B cell (primary cell): ENCODE measurements around the gene PHF12. TPM values are rescaled to one million over a fixed set of nuclear protein-coding genes. Genes with fewer than 3 reads are reported as not detected.
A peak's percentile ranks its signal among the peaks of the same experiment; 100 is the strongest.

Experiments
- ATAC-seq: fragments of 200-7000 bp; cut with Tn5 transposase; one replicate; pipeline ENCODE4 v1.10.0; 2021; ENCODE audit warnings: low read depth, mild to moderate bottlenecking, moderate number of reproducible peaks, moderate library complexity
- CTCF ChIA-PET: fragments of 350-600 bp; sonication (Branson Sonifier 250); formaldehyde crosslinking; loops from one replicate; lab custom pipeline; 2021; ENCODE audit warnings: antibody characterized with exemption, inconsistent platforms; lab: Charles Lee
- POLR2A ChIA-PET: fragments of 350-600 bp; sonication (Branson Sonifier 250); formaldehyde crosslinking; loops from one replicate; lab custom pipeline; 2021; ENCODE audit warnings: antibody characterized with exemption; lab: Charles Lee
- DNase-seq: peaks from one replicate; pipeline ENCODE4 v3.0.0; 2013
- H2AFZ ChIP-seq: 2 replicates; pipeline ENCODE4 v1.6.1; 2012; ENCODE audit warnings: mild to moderate bottlenecking, low read depth, low read length; ENCODE audit not compliant: insufficient read depth, poor library complexity, severe bottlenecking
- H3K27ac ChIP-seq, 2 donors: 1 replicate in 1 of 2; 2 replicates in 1 of 2; pipeline ENCODE4 v1.5.1; 2012 to 2013; ENCODE audit warnings: low read length in 2 of 2, mild to moderate bottlenecking in 2 of 2, moderate library complexity in 1 of 2
- H3K27me3 ChIP-seq, 4 experiments: fragments of 200-600 bp in 1 of 4; sonication (generic) in 1 of 4; replicated peaks in 1 of 4; 1 replicate in 2 of 4; 2 replicates in 2 of 4; pipeline versions ENCODE4 v1.6.1 to v1.7.0; 2013 to 2016; ENCODE audit warnings: low read length in 3 of 4, mild to moderate bottlenecking in 2 of 4, mixed read lengths in 1 of 4, moderate library complexity in 1 of 4; ENCODE audit not compliant: insufficient read depth in 4 of 4, control insufficient read depth in 3 of 4; ENCODE audit errors: control extremely low read depth in 1 of 4
- H3K36me3 ChIP-seq, 2 experiments: replicated peaks in 1 of 2; 1 replicate in 1 of 2; 2 replicates in 1 of 2; pipeline versions ENCODE4 v1.6.1 to v1.7.1; 2013; ENCODE audit warnings: low read length in 1 of 2; ENCODE audit not compliant: insufficient read depth in 2 of 2, control insufficient read depth in 1 of 2; ENCODE audit errors: control extremely low read depth in 1 of 2, extremely low read depth in 1 of 2
- H3K4me1 ChIP-seq, 2 donors: fragments of 200-600 bp in 1 of 2; sonication (generic) in 1 of 2; 1 replicate in 1 of 2; 2 replicates in 1 of 2; pipeline versions ENCODE4 v1.5.1 to v1.6.1; 2013 to 2017; ENCODE audit warnings: low read length in 2 of 2; ENCODE audit not compliant: control insufficient read depth in 2 of 2, insufficient read depth in 2 of 2
- H3K4me2 ChIP-seq: replicated peaks from 2 replicates; pipeline ENCODE3; 2012; ENCODE audit warnings: mild to moderate bottlenecking, low read depth, low read length; ENCODE audit not compliant: poor library complexity, severe bottlenecking
- H3K4me3 ChIP-seq, 5 experiments: fragments of 200-600 bp in 1 of 5; sonication (generic) in 1 of 5; 1 replicate in 3 of 5; 2 replicates in 2 of 5; pipeline versions ENCODE4 v1.5.1 to v1.7.0; 2011 to 2016; ENCODE audit warnings: low read length in 4 of 5, mild to moderate bottlenecking in 4 of 5, low read depth in 2 of 5, control low read depth in 1 of 5, moderate library complexity in 1 of 5; ENCODE audit not compliant: insufficient read depth in 1 of 5; ENCODE audit errors: control extremely low read depth in 1 of 5, extremely low read depth in 1 of 5
- H3K79me2 ChIP-seq: fragments of 200-600 bp; sonication (generic); one replicate; pipeline ENCODE4 v1.6.0; 2016; ENCODE audit warnings: low read length; ENCODE audit not compliant: control insufficient read depth, insufficient read depth
- H3K9ac ChIP-seq: fragments of 200-600 bp; sonication (generic); 2 replicates; pipeline ENCODE4 v1.6.1; 2017; ENCODE audit warnings: mild to moderate bottlenecking, low read length, moderate library complexity
- H3K9me3 ChIP-seq, 3 donors: one replicate each; pipeline versions ENCODE4 v1.6.1 to v1.7.1; 2013; ENCODE audit warnings: low read length in 2 of 3; ENCODE audit not compliant: control insufficient read depth in 2 of 3, insufficient read depth in 1 of 3; ENCODE audit errors: control extremely low read depth in 1 of 3
- H4K20me1 ChIP-seq: 2 replicates; pipeline ENCODE4 v1.6.0; 2012; ENCODE audit warnings: mild to moderate bottlenecking, low read length; ENCODE audit not compliant: insufficient read depth, control insufficient read depth, poor library complexity, severe bottlenecking
- H3K27ac Mint-ChIP-seq: one replicate; pipeline ENCODE4 v1.8.0; 2021; ENCODE audit warnings: mixed read lengths
- H3K27me3 Mint-ChIP-seq: one replicate; pipeline ENCODE4 v1.8.0; 2021; ENCODE audit warnings: mixed read lengths
- H3K4me1 Mint-ChIP-seq: one replicate; pipeline ENCODE4 v1.8.0; 2021; ENCODE audit warnings: mixed read lengths
- H3K4me3 Mint-ChIP-seq: one replicate; pipeline ENCODE4 v1.8.0; 2021; ENCODE audit warnings: mixed read lengths
- H3K9me3 Mint-ChIP-seq: one replicate; pipeline ENCODE4 v1.8.0; 2022; ENCODE audit warnings: mixed read lengths; ENCODE audit not compliant: insufficient read depth
- CTCF ChIP-seq: fragments of 200-600 bp; IDR thresholded peaks from one replicate; pipeline ENCODE4 v1.8.0; 2022; ENCODE audit warnings: antibody characterized with exemption, mild to moderate bottlenecking
- EZH2 ChIP-seq: IDR thresholded peaks from 2 replicates; pipeline ENCODE4 v1.6.1; 2012; ENCODE audit warnings: borderline replicate concordance, low read depth, mild to moderate bottlenecking, moderate library complexity, low read length; ENCODE audit not compliant: insufficient read depth, poor library complexity, severe bottlenecking
- WGBS: methylation state at CpG from one replicate; pipeline ENCODE4 v1.1.5; 2013; ENCODE audit warnings: missing lambda C conversion rate; ENCODE audit not compliant: insufficient coverage; 5-methylcytosine and 5-hydroxymethylcytosine counted together
- intact Hi-C: fragments of 100-400 bp; cut with micrococcal nuclease; formaldehyde crosslinking; loops from one replicate; pipeline ENCODE4 v1.10.0; 2022
- polyA plus RNA-seq: library from polyadenylated mRNA; depleted of rRNA; stranded (reverse); fragments of >200 nt; gene quantifications from 2 replicates; pipeline ENCODE4 v1.2.3, GENCODE V29; 2012
- total RNA-seq, 2 donors: library from RNA; stranded (reverse); fragments of 120-200 nt in 1 of 2; gene quantifications; 1 replicate in 1 of 2; 2 replicates in 1 of 2; pipeline versions ENCODE4 v1.2.3 to v1.2.4, GENCODE V29; 2013 to 2022

Gene PHF12
- total and polyA plus RNA-seq, 2 donors (not counting 1 experiment from before 2014, with no cell fraction given), result 116 to 140 TPM

GRCh38 chr17:28950752-28951427 lies 428 bp downstream of the PHF12 start:
- no peaks in the 10 kb centered on the region for H3K9me3 ChIP-seq
- H4K20me1 ChIP-seq, result peaks cover 28% of the 10 kb centered on the region
- peak overlapping the region; percentile 92 for H3K27ac Mint-ChIP-seq
- peaks cover 33 to 39% of the 10 kb centered on the region in 2 donors for H3K4me1 ChIP-seq
- no peaks in the 10 kb centered on the region for H3K27me3 ChIP-seq
- H3K79me2 ChIP-seq, result peaks cover 58% of the 10 kb centered on the region
- H3K9ac ChIP-seq, result peak overlapping the region; percentile 71
- under 1% methylated on average over 32 of the region's 51 CpGs for WGBS
- peaks cover 29% of the 10 kb centered on the region for H3K4me1 Mint-ChIP-seq
- H3K4me3 Mint-ChIP-seq, result peak overlapping the region; percentile 95
- H3K27ac ChIP-seq, result peak overlapping the region; percentile 67 to 76
- H2AFZ ChIP-seq, result peak overlapping the region; percentile 89
- intact Hi-C loops, result loop anchor here (1.0 to 10.0 kb wide), 5 partner anchors 49 to 614 kb away; partner anchors contain the start of genes ABHD15, FAM222B, NEK8 and POLDIP2
- peak overlapping the region; percentile 92 for H3K4me2 ChIP-seq
- no peaks in the 10 kb centered on the region for H3K27me3 Mint-ChIP-seq
- no peaks in the 10 kb centered on the region for H3K36me3 ChIP-seq
- CTCF ChIA-PET, result interaction anchor here (1.0 to 4.6 kb wide), 10 partner anchors 25 to 307 kb away, joined by 3 to 58 read pairs (median 7); partner anchors contain the start of genes FLOT2, MYO18A, NEK8 and RPL23A
- DNase-seq, result no peak
- POLR2A ChIA-PET, result interaction anchor here (0.6 to 4.4 kb wide), 15 partner anchors 40 to 617 kb away, joined by 3 to 27 read pairs (median 8); partner anchors contain the start of genes DHRS13, FAM222B, NEK8 and PIGS
- peak overlapping the region; percentile 81 to 93 (median 85) for H3K4me3 ChIP-seq
- no peak for ATAC-seq
- TF ChIP-seq CTCF, result no peak
- no peak for TF ChIP-seq EZH2
- no peaks in the 10 kb centered on the region for H3K9me3 Mint-ChIP-seq
